ENCODE measurements around the gene CASP5. TPM values are rescaled to one million over a fixed set of nuclear protein-coding genes. Genes with fewer than 3 reads are reported as not detected.
"Not testable (repeated sequence)": the region's sequence is repeated elsewhere in the genome, so short reads cannot be mapped to it uniquely, and the experiment has no call there.

CASP5 gene
- total RNA-seq = not detected in 2 replicates

DNA sequence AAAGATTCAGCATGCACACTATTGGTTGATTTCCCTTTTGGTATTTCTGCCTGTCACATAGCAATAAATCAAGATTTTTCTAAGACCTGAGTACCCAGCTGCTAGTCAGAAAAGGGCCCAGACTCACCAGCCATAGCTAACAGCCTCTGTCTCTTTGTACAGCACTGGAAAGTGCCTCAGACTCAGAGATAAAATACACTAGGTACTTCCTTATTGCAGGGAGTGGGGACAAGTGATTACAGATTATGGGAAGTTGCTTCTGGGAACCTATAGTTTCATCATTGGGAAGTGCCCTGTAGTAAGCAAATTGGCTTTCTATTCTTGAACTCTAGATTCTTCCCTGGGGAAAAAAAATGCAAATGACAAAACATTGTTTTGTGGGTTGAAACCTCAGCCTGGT is at the start of gene CASP5:
Gene CASP5, minus strand, starts transcription at position 166 of the 400 bp plus-strand sequence. Its CDS starts 32 bp downstream, at position 134.
- no peak for DNase-seq

DNA sequence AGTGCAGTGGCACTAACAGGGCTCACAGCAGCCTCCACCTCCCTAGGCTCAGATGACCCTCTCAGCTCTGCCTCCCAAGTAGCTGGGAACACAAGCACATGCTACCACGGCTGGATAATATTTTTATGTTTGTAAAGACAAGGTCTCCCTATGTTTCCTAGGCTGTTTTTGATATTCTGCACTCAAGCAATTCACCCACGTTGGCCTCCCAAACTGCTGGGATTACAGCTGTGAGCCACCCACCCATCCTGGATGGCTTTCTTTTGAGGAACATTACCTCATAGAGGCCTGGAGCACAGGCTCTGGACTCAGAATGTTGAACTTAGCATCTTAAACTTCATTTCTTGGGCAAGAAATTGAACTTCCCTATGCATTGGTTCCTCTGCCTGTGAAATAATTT is 49.1 kb upstream of the CASP5 start:
- DNase-seq = not testable (repeated sequence)

DNA sequence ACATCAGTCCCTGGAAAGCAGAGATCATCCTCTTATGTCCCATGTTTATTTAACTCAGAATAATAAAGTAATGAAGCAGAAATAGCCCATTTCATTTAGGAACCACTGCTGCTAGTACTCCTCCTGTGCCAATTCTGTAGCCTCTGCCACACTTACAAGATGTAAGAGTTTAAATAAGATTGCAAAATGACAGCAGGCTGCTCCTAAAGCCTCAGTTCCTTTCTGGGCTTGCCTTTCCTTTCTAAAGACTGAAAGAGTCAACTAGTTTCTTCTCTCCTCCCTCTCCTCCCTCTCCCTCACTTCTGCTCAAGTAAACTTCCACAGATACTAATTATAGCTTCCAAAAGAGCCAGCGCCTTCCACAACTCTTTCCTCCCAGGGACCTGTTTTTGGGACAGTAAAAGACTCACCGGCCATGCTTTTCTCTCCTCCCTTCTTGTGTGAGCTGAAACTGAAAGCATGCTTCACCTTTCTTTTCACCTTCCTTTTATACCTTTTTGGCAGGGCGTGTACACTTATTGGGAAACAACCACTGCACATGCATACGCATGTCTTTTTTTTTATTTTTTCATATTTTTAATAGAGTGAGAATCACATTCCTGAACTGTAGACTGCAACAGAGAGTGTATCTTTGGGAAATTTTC is 48.2 kb upstream of the CASP5 start:
- DNase-seq = no peak

DNA sequence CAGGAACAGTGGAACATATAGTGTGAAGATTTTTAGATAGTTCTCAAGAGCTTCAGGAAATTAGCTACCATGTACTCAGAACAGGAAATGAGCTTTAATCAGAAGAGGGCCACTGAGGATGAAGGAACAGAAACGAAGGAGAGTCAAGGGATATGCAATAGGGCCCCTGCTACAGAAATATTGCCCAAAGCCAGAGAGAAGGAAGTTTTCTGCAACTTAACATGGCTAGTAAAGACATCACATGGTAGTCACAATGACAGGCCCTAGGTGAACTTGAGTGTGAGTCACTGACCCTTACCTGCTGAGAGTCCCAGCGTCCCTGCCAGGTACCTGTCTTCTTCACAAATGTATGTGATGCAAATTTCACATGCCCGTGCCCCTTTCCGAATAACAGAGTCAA is 47.3 kb upstream of the CASP5 start:
- no peak for DNase-seq

DNA sequence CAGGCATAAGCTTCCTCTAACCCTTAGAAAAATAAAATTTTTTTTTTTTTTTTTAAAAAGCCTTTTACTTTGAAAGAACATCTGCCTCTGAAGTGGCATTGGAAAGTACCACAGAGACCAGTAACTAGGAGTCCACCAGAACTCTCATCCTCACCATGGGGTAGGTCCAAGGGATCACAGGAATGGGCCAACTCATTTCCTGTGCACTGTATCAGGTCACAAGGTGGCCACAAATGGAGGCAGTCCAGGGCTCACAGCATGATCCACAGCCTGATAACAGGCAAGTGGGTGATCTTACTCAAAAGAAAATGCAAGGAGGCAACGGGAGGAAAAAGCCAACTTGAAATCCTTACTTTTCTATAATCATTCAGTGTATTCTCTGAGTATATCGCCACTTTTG is 46.8 kb upstream of the CASP5 start:
- DNase-seq = not testable (repeated sequence)

DNA sequence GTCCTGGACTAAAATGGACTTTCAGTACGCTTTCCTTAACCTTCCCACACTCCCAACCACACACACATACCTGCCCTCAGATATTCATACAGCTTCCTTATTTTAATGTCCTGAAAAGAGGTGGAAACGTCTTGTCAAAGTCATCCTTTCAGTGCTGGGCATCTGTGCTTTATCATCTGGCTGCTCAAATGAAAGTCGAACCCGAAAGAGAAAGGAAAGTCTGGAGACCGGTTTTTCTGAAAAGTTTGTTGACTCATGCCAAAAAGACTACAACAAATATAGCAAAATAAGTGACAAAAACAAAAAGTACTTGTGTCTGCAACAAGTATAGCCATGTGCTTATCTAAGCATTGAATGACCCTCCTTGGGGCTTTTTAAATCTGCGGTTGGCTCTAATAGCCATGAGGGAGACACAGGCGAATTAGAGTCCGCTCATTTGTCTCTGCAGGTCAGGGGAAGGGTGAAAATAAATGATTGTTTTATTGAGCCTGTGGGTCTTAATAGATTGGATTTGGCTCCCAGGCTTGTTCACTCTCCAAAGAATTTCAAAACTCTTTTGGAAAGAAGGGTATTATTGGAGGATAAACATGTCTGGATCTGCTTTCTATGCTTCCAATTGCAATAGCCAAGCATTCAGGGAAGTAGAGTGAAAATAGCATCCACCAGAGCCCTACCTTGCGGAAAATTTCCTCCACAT is 40.4 kb upstream of the CASP5 start:
- DNase-seq = not testable (repeated sequence)

DNA sequence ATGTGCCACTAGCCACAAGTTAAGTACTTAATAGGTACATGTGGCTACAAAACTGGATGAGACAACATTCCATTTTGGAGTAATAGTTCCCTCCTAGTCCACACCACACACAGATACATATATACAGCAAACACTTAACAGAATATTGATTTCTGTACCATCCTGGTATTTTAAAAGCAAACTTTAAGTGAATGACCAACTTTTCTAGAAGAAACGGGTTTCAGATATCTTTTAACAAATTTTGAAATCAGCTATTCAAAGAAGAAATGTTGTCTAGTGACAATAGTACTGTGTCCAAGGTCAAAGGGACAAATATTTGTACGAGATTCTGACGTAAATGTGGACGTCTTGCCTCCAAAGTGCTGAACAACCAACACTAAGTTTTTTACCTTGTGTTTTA is 34.5 kb upstream of the CASP5 start:
- DNase-seq = no peak

DNA sequence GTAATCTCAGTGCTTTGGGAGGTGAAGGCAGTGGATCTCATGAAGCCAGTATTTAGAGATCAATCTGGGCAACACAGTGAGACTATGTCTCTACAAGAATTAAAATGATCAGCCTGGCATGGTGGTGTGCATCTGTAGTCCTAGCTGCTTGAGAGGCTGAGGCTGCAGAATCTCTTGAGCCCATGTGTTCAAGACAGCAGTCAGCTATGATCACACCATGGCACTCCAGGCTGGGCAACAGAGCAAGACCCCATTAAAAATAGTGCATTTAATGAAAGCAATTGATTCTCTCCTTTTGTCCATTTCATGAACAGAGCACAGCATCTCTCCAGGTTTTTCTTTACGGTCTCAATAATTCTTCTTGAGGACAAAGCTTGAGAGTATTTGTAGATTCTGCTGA is 33.5 kb upstream of the CASP5 start:
- DNase-seq = no peak

DNA sequence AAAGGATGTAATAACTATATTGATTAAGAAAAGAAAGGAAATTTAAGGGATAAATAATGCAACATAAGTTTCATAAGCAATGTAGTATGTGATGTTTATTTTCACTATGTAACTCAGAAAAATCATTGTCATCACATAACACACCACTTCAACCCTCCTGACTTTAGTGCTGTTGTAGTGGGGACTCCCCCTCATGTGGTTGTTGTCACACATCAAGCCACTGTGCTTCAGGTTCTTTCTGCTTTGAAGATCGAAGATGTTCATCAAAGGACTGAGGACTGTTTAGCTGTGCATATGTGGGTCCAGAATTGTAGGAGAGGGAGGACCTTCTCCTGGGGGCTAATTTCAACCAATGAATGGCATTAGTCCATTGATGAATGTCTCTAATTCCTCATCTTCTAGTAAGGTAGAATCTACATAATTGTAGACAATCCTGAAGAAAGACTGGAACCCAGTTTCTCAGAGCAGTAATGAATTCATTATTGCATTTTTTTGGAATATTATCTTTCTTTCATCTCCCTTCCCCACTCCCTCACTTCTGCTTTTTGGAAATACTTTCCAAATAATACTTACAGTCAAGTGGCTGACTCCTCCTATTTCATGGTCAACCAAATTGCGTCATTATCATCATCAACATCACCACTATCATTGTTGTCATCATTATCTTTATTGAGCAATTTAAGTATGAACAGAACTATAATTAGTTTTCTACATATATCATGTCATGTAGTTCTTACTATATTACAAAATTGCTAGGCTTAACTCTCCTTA is 31.9 kb upstream of the CASP5 start:
- no peak for DNase-seq

DNA sequence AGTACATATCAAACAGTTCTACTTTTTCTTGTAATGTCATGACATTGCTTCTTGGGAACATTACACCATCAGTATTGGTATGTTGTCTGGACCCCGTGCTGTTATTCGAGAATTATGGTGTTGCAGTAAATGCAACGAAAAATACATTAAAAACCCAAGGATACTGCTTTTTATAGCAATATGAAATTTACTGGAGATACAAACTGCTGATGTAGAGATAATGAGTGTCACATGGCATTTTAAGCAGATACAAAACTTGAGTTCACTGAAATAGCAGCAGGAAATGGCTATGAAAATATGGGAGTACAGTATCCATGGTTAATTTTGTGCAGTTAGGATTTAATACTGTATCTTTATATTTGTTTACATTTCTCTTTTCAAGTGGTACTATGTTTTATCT is 29.5 kb upstream of the CASP5 start:
- DNase-seq = no peak

DNA sequence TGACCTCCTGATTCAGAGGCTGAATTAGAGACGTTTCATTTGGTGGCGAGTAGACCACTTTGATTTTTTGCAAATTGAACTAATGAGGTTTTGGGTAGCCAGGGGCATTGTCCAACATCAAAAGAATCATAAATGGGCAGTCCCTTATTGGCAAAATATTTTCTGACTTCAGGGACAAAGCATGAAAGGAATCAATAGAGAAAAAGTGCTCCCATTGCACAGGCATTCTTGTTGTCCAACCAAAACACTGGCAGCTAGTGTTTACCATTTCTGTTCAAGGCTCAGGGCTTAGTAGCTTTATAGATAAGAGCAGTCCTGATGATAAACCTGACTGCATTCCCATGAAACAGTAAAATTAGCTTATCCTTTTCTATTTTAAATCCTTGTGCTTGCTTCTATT is 28.6 kb upstream of the CASP5 start:
- DNase-seq = no peak

DNA sequence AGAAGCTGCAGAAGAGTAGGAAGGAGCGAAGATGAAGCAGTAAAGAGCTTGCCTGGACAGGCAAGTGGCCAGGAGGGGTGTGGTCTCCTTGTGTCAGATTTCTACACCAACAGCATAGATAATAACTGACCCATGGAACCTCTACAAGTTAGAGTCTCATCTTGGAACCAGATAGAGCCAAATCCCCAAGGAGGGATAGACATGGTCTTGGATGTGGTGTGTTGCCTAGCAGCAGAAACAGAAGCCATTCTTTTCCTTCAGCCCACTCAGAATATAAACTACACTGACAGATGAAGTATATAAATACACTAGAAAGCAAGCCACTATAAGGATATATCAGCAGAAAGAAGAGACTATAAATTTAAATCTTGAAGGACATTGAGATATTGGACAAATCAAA is 26.5 kb upstream of the CASP5 start:
- DNase-seq = no peak

DNA sequence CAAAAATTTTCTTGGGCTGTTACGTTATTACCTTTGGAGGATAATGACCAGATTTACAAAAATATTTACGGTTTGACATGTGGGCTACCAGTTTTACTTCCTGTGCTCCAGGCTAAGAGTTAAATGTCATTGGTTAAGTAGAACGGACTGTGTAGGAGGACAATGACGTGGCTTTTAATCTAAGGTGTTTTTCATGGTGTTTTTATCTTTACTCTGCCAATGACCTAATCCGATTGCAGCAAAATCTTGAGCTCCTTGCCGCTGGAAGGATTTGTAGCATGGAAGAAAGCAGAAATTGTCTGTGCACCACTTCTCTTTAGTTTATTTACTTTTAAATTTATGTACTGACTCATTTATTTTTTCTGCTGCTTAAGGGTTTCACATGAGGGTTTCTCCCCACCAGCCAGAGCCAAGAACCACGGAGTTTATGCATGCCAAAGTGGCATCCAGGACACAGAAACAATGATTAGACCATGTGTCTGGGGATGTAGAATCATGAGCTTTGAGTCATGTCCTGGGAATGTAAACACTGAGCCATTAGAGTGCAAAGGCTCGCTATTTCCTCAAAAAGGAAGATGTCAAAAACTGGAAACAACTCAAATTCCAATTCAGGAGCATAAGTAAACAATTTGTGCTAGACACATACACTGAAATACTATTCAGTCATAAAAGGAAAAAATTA is 24.1 kb upstream of the CASP5 start:
- DNase-seq = peak; percentile 98

DNA sequence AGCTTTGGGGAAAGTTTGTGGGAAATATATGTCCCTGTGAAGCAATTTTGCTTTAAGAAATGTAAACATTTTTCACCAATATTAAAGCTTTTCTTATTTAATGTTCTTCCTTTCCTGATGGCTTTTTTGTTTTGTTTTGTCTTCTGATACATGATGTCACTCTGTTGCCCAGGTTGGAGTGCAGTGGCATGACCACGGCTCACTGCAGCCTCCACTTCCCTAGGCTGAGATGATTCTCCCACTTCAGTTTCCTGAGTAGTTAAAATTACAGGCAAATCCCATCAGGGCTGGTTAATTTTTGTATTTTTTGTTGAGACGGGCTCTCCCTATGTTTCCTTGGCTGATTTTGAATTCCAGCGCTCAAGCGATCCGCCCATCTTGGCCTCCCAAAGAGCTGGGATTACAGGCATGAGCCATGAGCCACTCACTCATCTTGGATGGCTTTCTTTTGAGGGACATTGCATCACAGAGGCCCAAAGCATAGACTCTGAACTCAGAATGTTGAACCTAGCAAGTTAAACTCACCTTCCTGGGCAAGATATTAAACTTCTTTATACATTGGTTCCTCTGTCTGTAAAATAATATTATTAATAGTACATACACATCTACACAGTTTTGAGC is 22.8 kb upstream of the CASP5 start:
- DNase-seq = peak; percentile 16

DNA sequence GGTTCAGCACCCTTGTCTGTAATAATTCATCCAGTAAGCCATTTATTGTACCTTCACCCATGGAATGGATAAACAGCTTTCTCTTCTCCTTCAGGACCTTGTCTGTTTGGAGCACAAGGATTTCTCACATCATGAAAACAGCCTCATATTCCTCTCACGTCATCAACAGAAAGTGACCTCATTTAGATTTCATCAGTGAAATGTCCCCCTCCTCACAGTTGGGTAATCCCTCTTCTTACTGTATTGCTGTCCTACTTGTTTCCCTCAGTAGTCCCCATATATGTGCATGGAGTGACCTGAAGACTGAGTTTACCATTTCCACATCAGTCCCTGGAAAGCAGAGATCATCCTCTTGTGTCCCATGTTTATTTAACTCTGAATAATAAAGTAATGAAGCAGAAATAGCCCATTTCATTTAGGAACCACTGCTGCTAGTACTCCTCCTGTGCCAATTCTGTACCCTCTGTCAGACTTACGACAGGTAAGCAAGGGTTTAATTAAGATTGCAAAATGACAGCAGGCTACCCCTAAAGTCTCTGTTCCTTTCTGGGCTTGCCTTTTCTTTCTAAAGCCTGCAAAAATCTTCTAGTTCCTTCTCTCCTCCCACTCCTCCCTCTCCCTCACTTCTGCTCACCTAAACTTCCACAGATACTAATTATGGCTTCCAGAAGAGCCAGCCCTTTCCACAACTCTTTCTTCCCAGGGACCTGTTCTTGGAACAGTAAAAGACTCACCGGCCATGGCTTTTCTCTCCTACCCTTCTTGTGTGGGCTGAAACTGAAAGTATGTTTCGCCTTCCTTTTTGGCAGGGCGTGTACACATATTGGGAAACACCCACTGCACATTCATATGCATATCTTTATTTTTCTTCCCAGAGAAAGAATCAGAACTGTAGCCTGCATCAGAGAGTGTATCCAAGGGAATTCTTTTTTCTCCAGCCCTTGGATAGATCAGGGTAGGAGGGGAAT is 21.9 kb upstream of the CASP5 start, which contains the start of gene CARD16:
Gene CARD16, minus strand, starts transcription at position 779 of the 968 bp plus-strand sequence. Its CDS starts 38 bp downstream, at position 741.
- DNase-seq = peak; percentile 84

DNA sequence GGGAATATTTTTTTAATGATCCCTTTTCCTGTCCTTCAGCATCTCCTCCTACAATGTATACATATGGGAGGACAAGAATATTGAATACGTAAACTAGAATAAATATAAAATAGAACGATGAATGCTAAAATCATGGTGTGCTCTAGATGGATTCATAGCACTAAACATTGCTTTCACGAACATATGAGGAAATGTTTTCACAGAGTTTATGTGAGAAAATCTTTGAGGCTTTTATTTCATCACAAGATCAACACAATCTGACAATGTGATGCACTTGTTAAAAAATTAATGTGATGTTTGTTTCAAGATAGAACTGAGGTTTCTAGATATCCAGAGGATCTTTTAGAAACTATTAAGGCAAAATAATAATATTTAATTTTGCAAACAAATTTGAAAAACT is 19.2 kb upstream of the CASP5 start:
- no peak for DNase-seq

DNA sequence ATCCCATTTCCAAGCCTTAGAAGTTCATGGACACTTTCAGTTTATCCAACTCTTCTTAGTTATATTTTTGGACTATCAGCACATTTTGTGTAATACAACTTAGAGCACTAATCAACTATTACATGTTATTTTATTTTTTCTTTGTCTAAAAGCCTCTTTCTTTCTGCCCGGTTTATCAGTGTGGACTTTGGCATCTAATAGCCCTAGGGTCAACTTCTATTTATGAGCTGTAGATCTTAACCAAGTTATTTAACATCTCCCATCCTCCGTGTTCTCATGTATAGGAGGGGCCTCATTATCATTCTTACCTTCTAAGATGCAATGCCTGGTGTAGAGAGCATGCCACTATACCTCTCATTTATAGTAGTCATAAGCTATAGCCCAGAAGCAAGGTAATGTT is 17.7 kb upstream of the CASP5 start:
- no peak for DNase-seq

DNA sequence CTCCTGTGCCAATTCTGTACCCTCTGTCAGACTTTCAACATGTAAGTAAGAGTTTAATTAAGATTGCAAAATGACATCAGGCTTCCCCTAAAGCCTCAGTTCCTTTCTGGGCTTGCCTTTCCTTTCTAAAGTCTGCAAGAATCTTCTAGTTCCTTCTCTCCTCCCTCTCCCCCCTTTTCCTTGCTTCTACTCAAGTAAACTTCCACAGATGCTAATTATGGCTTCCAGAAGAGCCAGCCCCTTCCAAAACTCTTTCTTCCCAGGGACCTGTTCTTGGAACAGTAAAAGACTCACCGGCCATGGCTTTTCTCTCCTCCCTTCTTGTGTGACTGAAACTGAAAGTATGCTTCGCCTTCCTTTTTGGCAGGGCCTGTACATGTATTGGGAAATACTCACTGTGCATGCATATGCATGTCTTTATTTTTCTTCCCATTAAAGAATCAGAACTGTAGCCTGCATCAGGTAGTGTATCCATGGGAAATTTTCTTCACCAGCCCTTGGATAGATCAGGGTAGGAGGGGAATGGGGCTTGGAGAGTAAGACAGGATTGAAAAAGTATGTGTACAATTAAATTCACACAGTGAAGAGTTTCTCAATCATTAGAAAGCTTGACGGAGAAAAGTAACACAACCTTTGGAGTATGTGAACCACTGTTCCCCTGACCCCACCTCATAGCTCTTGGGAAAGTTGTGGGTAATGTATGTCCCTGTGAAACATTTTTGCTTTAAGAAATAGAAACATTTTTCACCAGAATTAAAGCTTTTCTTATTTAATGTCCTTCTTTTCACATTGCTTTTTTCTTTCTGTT is 12.0 kb upstream of the CASP5 start, which contains the start of gene CASP1:
Gene CASP1, minus strand, starts transcription at position 332 of the 808 bp plus-strand sequence. Its CDS starts 31 bp downstream, at position 301.
- peak; percentile 65 for DNase-seq

DNA sequence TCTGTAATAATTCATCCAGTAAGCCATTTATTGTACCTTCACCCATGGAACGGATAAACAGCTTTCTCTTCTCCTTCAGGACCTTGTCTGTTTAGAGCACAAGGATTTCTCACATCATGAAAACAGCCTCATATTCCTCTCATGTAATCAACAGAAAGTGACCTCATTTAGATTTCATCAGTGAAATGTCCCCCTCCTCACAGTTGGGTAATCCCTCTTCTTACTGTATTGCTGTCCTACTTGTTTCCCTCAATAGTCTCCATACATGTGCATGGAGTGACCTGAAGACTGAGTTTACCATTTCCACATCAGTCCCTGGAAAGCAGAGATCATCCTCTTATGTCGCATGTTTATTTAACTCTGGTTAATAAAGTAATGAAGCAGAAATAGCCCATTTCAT is 11.4 kb upstream of the CASP5 start:
- DNase-seq = not testable (repeated sequence)

DNA sequence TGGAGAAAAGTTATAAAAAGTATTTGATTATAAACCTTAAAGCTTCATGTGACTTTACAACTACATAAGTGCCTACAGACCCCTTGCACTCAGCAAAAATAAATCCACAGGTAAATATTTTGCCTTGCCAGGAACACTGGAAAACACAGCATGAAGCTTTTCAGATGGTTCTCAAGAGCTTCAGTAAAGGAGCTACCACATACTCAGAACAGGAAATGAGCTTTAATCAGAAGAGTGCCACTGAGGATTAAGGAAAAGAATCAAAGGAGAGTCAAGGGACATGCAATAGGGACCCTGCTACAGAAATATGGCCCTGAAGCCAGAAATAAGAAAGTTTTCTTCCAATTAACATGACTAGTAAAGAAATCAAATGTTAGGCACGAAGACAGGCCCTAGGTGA is 10.8 kb upstream of the CASP5 start:
- no peak for DNase-seq
